GM04503 (cell line): ENCODE data around the gene SH3BGRL2.

Experiments used
- DNase-seq: peaks from one replicate; pipeline ENCODE4 v3.0.0-alpha.2; 2012; ENCODE audit warnings: low read depth

The SH3BGRL2 gene

GRCh38 chr6:79699606-79700005 lies 68.5 kb downstream of the SH3BGRL2 start:
- DNase-seq, result no peak

DNA sequence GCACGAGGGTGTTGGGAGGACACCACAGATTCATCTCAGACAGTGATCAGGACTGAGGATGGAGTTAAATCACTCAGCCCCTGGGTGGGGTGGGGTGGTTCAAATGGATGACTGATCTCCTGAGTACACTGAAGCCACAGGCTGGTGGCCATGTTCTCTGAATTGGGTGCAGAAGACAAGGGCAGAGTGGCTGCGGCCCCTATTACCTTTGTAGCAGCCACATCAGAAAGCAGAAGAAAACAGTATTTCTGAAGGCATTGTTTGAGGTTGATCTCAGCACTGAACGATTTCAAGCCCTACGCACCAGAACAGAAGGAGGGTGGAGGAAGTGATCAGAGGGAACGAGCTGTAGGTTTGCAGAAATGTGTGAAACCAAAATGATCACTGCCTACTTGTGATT lies 71.6 kb downstream of the SH3BGRL2 start:
- DNase-seq, result no peak

- DNase-seq, result no peak
Observed at GRCh38 chr6:79704200-79704599, 73.1 kb downstream of the SH3BGRL2 start.

- DNase-seq, result no peak
Observed at GRCh38 chr6:79705456-79705995, 74.4 kb downstream of the SH3BGRL2 start.

DNA sequence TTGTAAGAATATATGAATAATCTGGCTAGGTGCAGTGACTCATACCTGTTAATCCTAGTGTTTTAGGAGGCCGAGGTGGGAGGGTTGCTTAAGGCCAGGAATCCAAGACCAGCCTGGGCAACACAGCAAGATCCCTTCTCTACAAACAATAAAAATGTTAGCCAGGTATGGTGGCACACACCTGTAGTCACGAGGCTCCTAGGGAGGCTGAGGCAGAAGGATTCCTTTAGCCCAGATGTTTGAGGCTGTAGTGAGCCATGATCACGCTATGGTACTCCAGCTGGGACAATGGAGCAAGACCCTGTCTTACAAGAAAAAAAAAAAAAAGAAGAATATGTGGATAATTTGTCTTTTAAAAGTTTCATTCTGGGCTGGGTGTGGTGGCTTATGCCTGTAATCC lies 75.4 kb downstream of the SH3BGRL2 start:
- DNase-seq, result no peak

DNA sequence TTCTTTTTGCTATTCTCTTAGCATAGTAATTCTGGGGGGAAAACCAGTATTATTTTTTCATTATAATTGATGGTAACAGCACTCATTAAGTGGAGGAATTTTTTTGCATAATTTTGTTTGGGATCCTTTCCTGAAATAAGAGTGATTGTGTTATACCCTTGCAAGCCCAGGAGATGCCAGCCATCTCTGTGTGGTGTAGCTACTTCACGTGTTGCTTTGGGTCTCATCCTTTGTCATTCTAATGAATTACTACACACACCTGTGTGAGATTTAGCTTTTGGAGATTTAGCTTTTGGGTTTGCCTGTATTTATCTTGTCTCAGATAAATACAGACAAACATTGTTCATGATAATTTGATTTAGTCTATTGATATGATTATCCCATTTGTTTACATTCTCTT lies 76.5 kb downstream of the SH3BGRL2 start:
- no peak for DNase-seq

DNA sequence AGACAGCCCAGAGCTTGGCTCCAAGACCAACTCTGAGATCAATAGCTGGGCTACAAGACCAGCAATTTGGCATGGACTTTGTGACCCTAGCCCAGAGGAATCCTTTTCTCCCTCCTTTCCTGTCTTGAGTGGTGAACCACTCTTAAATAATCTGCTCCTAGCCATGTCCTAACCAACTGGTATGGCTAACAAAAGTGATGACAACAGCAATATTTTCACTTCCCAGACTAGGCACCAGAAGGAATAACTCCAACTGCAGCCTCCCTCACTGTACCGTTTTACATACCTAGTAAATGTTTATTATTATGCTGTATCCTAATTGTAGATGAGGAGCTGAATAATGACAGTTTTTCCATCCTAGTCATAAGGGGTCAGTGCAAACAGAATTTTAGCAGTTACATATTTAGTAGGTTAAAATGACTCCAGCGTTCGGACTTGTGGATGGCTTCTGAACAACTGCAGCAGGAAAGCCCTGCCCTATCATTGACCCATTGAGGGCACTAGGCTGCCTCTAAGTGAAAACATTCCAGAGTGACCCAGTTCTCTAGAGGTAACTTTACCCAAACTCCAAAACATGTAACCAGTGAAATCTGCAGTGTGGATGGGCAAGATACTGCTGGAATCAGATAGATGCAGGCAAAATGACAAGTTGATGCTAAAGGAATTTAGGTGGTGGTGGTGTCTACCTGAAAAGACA lies 77.1 kb downstream of the SH3BGRL2 start:
- no peak for DNase-seq

DNA sequence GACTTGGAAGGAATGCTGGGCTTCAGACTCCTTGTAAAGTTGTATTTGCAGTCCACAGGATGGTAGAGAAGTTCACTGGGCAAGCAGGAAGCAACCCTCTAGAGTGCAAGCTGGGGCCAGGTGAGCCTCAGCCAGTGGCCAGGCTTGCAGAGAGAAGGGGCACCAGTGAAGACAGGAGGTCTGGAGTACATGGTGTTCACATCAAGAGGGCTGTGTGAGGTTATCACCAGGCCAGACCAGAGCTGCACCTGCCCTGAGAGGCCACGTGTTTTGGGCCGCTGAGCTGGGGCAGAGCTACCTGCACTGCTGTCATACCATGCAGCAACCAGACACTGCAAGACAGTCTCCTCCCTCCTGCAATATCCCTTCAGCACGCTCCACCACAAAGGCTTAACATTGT lies 79.0 kb downstream of the SH3BGRL2 start:
- no peak for DNase-seq

- no peak for DNase-seq
Observed at GRCh38 chr6:79711167-79711566, 80.0 kb downstream of the SH3BGRL2 start.

GRCh38 chr6:79712144-79712543 lies 81.0 kb downstream of the SH3BGRL2 start:
- no peak for DNase-seq

DNA sequence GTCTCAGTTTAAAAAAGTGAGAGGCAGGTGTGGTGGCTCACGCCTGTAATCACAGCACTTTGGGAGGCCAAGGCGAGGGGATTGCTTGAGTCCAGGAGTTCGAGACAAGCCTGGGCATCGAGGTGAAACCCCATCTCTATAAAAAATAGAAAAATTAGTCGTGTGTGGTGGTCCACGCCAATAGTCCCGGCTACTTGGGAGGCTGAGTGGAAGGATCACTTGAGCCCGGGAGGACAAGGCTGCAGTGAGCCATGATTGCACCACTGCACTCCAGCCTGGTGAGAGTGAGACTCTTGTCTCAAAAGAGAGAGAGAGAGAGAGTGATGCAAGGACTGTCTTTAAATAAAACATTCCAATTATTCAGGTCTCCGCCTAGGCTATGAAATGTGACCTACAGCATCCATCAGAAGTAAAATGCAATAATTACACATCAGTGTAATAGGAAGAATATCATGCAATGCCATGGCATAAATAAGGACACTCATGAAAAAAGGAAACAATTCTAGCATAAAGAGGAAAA lies 81.5 kb downstream of the SH3BGRL2 start:
- DNase-seq, result no peak

DNA sequence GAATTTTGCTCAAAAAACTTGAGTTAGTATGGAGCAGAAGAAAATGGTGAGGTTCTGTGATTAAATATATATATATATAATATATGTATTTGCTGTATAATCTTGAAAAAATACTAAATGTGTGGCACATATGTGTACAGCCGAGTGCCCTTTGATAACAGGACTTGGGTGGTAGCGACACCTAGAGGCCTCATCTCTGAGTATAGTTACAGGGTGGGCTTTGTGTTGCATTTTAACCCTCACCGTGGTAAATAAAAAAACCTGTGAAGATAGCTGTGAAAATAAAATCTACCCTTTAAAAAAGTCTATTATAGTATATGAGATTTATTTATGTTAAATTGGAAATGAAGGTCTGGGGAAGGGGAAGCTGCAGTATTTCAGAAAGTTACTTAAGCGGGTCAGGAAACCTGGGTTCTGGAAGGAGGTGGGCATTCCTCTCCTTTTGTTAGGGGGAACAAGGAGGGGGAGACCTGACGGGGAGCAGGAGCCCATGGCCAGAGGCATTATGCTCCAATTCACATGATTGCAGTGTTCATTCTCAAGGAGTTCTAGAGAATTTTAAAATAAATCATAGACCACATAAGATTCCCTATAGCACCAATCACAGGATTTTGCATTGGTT lies 82.7 kb downstream of the SH3BGRL2 start:
- DNase-seq, result peak; percentile 1

DNA sequence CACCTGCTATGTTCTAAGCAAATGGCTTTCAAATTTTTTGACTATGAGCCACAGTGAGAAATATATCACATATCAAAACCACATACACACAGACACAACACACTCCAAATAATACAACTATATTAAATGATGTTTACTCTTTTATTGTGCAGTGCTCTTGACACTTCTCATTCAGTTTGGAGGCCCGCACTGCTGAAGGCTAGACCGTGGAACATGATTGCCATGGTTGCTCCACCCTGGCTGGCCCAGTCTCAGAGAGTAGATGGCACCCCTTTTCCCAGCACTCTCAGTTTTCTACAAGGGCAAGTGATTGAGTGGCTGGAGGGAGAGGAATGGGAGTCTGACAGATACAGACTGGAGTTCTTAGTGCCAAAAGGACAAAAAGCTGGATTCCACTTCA lies 86.9 kb downstream of the SH3BGRL2 start:
- no peak for DNase-seq

DNA sequence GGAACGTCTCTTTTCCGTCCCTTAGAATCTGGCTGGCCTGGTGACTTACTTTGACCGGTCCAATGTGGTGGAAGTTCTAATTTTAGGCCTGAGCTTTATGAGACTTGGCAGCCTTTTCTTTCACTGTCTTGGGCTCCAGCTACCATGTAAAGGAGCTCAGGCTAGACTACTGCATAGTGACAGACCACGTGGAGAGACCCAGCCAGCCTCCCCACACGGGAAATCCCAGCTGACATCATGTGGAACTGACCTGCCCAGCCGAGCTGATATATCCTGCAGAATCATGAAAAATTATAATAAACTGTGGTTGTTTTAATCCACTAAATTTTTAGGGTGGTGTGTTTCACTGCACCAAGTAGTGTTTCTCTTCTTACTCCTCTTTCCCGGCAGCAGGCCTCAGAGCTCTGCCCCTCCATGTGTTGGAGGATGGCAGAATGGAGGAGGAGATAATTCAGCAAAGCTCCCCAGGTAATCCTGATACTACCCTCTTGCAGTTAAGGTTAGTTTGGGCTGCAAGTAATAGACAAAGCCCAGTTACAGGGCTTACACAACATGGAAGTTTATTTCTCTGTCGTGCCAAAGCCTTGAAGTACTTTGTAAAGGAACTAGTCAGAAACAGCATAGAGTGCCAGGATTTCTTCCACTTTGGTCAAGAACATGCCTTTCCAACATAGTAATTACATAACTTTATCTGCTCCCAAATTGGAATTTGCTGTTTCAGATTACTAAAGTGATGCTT lies 87.5 kb downstream of the SH3BGRL2 start:
- peak; percentile 20 for DNase-seq

GRCh38 chr6:79719248-79719960 lies 88.3 kb downstream of the SH3BGRL2 start:
- DNase-seq, result peak; percentile 3

GRCh38 chr6:79724816-79725215 lies 93.7 kb downstream of the SH3BGRL2 start:
- no peak for DNase-seq

GRCh38 chr6:79731471-79731870 lies 100.3 kb downstream of the SH3BGRL2 start:
- DNase-seq, result no peak

DNA sequence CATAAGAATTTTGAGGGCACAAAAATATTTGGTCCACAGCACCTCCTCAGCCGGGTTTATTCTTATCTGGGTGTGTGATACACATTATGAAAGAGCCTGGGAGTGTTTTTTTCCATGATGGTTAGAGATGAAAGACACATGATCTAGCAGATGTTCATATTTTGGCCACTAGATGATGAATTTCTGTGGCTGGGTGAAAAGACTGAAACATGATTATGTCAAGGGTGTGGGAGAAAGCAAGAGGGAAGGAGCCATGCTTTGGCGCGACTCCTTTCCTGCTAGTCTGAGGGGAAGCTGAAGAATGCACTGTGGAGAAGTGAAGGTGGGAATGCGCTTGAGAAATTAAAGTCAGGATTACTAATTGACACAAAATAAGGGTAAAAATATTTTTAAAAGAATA lies 102.3 kb downstream of the SH3BGRL2 start:
- DNase-seq, result no peak

DNA sequence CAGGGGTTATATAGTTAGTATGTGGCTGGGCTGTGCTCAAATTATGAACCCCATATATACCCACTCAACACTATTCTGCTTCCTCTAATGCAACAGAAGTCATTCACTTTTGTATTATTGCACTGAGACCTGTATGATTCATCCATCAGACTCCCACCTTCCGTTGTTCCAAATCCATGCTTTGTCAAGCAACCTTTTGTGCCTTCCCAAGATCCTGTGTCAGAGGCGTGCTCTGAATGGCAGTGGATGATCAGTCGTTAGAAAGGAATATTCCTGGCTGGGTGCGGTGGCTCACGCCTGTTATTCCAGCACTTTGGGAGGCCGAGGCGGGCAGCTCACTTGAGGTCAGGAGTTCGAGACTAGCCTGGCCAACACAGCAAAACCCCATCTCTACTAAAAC lies 103.2 kb downstream of the SH3BGRL2 start:
- DNase-seq, result no peak

DNA sequence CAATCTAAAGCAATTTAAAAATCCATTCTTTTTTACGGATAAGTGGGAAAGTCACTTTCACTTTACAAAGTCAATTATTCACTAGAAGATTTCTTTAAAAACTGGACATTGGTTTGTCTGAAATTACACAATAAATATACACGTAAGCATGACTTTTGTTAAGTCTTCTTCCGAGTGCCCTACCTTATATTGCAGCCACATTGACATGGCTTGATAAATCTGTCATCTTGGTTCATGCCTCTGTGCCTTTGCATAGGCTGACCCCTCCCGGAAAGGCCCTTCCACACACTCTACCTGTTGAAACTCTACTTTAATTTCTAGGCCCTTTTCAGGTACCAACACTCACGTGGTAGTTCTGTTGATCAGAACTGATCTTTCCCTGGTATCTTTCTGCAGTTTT lies 104.1 kb downstream of the SH3BGRL2 start:
- no peak for DNase-seq

DNA sequence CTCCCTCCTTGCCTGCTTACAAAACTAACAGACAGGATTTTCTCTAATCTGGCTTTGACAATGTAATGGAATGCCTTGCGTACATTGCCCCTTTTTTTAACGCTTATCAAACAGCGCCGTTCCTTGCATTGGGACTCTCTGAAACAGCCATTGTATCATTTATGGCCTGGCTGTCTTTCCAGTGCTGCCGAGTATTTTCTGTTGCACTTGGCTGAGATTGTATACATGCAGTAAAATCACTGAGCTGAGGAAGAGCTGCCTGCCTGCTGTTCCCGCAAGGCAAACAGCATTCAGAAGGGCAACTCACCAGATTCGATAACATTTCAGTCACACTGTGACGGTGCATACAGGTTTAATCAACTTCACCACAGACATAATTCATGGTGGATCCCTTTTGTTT lies 106.0 kb downstream of the SH3BGRL2 start:
- DNase-seq, result no peak

GRCh38 chr6:79742030-79742429 lies 110.9 kb downstream of the SH3BGRL2 start:
- no peak for DNase-seq
